HG03108 (cell line): ENCODE results near the gene FNTB.

Experiments
- ATAC-seq: cut with Tn5 transposase; IDR thresholded peaks from one replicate; pipeline ENCODE4 v1.9.1; 2021; ENCODE audit warnings: moderate library complexity; ENCODE audit not compliant: unreplicated experiment

Gene FNTB, protein sequence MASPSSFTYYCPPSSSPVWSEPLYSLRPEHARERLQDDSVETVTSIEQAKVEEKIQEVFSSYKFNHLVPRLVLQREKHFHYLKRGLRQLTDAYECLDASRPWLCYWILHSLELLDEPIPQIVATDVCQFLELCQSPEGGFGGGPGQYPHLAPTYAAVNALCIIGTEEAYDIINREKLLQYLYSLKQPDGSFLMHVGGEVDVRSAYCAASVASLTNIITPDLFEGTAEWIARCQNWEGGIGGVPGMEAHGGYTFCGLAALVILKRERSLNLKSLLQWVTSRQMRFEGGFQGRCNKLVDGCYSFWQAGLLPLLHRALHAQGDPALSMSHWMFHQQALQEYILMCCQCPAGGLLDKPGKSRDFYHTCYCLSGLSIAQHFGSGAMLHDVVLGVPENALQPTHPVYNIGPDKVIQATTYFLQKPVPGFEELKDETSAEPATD

DNA sequence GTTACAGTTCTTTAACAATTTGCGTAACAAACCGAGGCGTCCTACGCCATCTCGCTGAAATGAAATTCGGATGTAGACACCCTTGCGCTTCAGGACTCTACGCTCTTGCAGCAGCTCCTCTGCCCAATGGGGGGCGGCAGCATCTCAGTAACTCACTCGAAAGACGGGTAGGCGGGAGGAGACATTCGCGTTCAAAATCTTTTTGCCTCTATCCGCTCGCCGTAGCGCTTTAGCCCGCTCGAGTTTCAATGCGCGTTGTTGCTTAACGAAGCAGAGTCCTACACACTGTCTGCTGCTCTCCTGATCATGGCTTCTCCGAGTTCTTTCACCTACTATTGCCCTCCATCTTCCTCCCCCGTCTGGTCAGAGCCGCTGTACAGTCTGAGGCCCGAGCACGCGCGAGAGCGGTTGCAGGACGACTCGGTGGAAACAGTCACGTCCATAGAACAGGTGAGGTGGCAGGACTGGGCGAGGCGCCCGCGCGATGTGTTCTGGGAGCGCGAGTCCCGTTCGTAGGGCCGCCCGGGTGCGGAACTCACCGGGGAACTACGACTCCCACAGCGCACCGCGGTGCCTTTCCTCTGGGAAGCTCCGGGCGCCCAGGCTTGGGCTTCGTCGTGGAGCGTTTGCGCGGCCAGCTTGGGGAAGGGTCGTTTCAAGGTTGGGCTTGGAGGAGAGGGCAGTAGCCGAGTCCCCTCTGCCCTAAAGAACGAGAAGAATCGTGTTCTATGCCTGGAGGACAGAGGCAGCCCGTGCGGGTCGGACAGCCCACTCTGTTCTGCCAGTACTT, at the start of gene FNTB:
Gene FNTB (plus strand): TSS at position 248 of the 790 bp plus-strand sequence. CDS start 59 bp downstream, at position 307.
- ATAC-seq: peak; percentile 91

DNA sequence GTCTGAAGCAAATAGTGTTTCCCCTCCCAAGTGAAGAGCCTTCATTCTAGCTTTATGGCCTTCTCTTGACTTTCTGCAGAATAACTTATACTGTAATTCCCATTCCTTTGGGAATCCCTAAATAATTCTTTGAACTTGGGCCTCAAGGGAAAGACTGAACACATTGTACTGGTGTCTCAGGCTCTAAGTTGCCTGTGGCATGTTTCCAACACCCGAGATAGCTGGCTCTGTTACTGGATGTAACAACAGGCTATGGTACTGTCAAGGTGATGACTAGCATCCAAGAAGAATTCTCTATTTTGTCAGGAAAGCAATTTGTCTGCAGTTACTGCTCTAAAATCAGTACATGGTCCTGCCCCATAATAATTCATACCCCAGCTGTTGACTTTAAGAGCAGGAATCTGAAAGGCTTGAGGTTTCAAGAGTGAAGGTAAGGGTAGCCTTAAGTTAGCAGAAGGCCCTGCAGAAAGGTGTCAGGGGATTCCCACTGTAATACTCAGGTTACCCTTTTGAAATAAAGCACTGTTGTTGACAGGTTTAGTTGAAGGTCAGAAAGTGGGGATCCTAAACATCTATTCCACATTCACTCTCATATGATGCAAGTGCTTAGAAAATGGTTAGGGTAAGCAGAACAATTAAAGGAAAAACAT, 49.4 kb upstream of the FNTB start:
- ATAC-seq: no peak

DNA sequence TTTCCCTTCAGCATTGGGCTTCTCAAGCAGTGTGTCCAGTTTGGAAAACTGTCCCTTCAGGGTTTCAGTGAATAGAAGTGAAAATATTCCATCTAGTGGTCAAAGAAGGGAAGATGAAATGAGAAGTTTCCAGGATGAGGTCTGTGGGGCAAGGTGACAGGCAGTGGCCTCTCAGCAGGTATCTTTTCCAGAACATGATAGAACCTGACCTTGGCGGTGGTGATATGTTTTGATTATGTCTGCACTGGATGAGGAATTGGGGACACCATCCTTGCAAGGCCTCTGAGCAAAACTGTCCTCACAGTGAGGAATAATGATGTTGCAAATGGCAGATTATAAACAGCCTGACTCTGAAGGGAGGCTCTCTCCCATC, 48.9 kb upstream of the FNTB start:
- no peak for ATAC-seq

DNA sequence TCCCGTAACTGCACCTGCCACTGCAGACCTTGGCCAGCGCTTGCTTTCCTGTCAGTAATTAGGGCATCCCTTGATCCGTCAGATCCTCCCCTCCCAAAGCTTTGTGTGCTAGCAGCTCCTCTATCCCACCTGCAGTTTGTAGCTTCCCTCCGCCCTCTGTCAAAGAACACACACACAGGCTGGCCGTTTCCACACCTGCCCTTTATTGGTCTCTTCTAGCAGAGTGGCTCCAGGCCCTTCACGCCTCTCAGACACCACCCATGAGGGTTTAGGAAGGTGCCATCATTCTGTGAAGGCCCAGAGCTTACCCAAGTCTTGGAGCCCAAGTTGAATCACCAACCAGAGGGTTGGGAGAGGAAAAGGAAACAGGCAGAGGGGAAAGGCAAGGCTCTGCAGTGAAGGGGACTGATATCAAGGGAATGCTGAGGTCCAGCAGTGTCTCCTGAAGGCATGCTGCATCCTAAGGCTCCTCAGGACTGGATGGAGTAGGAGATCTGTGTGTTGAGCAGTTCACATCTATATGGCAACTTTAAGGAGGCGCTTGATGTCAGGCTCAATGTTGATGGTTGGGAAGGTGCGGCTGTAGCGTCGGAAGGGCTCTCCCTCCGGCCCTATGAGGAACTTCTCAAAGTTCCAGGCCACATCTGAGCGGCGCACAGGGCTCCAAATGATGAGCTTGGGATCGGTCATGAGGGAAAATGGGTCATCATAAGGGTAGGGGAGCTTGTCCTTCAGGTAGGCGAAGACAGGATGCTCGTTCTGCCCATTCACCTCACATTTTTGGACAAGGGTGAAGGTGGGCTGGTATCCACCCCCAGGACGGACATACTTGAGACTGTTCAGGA, 47.5 kb upstream of the FNTB start:
- ATAC-seq: no peak

DNA sequence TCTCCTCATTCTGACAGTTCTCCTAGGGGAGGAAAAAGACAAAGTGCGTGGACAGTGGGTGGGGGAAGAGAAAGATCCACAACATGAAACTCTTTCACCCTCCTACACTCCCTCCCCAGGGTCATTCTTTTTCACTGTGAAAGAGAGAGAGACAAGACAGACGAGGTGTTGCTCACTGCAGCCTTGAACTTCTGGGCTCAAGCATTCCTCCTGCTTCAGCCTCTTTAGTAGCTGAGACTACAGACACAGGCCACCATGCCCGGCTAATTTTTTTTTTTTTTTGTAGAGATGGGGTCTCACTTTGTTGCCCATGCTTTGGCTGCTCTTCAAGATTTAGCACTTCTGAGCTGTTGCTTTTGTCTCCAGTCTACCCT, 46.9 kb upstream of the FNTB start:
- no peak for ATAC-seq

DNA sequence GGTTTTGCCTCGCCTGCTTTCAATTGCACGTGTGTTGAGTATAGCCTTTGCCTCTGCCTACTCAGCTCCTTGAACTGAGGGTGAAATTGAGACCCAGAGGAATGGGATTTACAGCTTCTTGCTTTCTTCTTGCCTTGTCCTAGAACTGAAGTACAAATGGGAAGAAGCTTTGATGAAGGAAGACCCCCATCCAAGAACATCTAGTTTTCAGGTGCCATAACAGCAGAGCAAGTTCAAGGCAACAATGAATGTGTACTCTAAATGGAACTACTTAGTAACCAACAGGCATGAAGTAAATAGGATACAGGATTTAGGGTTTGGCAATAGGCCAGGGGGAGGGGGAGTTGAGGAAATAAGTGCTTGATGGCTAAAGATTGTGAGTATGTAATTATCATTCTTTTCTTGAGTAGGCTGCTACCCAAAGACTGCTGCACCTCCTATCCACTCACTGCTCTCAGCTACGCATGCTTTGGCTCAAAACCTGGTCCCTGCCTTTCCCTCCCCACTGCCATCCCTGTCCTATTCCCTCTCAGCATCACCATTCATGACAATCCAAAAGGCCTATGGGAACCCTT, 46.3 kb upstream of the FNTB start:
- ATAC-seq: no peak

DNA sequence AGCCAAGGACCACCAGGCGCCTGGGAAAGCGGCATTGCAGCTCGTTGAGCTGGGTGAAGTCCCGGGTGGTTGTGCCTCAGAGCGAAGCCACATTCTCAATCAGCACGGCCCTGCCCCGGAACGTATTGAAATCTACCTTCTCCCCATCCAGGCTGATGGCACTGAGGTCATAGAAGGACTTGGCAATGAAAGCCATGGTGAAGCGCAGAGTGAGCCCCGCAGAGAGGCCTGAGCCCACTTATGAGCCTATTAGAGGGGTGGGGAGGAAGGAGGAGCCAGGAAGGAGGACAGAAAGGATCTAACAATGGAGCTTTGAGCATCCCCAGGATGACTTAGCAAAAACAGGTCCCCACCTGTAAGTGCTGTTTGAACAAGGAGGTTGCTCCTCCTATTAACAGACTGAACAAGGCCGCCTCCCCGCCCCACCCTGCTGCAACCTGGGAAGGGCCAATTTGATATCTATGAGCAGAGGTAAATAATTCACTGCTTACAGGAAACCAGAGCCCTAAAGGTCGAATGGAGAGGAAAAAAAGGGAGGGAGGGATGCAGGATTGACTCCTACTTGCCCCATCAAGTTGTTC, 44.1 kb upstream of the FNTB start, which contains the start of gene GPX2:
Gene GPX2 (minus strand): TSS at position 215 of the 581 bp plus-strand sequence. CDS start 19 bp downstream, at position 196.
- ATAC-seq: no peak

DNA sequence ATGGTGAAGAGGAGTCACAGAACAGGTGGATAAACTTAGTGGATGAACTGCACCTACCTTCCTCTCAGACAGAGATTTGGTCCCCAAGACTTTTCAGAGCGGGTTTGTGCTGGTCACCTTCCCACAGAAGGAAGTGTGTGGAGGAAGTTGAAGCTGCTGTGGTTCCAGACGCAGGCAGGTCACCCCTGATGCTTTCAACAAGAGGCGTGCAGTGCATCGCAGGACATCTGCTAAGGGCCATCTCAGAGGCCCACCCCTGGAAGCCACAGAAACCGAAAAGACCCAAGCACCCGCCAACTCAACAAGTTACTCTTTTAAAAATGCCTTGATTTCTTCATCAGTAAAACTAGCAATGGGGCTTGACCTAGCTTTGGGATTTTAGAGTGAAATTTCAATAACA, 43.1 kb upstream of the FNTB start:
- no peak for ATAC-seq

DNA sequence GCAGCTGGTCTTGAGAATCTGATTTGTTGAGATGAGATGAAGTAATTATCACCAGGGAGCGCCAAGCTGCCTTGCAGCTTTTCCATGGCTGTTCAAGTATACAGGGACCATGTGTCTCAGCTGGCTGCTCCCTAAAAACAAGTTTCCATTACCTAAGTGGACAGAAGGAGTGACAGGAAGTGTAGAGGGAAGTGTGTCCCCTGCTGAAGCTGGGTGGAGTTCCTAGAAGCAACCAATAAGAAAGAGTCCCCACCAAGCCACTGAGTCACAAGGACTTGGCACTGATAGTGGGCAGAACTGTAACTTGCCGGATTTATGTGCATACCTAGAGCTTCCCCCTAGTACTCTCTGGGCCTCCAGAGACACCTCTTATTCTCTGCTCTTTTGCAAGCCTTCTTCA, 42.7 kb upstream of the FNTB start:
- no peak for ATAC-seq

DNA sequence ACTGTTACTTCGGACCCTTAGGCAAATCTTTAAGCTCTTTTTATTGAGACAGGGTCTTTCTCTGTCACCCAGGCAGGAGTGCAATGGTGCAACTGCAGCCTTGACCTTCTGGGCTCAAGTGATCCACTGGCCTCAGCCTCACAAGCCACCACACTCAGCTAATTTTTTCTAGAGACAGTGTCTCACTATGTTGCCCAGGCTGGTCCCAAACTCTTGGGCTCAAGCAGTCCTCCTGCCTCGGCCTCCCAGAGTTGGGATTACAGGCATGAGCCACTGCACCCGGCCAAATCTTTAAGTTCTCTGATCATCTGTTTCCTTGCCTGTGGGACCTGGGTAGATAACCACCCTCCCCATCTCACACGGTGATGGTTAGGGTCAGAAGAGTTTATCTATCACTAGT, 41.8 kb upstream of the FNTB start:
- no peak for ATAC-seq

DNA sequence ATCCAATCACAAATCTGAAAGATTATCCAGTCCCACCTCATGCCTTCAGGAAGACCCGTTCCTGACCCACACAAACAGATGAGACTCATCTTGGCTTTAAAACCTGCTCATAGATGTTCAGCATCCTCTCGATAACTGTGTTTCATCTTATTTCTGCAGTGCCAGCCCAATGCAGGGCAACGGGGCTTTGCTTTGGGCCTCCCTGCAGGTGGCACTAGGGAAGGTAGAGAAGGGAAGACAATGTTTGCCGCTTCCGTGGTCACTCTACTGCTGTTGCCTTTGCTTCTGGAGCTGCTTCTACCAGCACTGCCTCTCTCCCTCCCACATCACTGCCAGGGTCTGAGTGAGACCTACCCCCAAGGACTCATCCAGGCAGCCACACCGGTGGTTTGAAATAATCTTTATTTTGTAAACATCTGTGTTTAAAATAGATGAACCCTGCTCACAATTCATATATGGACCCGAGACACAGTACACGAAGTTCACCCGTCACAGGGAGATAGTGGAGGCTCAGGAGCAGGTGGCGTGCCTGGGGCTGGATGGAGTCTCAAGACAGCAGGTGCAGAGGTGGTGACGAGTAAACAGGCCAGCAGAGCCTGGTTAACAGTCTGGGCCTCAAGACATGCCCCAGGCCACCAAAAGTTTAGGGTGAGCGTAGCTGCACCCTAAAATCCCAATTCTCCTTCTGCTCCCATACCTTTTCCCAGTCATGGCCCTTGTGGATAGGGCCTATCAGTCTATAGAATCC, 41.1 kb upstream of the FNTB start:
- ATAC-seq: no peak

DNA sequence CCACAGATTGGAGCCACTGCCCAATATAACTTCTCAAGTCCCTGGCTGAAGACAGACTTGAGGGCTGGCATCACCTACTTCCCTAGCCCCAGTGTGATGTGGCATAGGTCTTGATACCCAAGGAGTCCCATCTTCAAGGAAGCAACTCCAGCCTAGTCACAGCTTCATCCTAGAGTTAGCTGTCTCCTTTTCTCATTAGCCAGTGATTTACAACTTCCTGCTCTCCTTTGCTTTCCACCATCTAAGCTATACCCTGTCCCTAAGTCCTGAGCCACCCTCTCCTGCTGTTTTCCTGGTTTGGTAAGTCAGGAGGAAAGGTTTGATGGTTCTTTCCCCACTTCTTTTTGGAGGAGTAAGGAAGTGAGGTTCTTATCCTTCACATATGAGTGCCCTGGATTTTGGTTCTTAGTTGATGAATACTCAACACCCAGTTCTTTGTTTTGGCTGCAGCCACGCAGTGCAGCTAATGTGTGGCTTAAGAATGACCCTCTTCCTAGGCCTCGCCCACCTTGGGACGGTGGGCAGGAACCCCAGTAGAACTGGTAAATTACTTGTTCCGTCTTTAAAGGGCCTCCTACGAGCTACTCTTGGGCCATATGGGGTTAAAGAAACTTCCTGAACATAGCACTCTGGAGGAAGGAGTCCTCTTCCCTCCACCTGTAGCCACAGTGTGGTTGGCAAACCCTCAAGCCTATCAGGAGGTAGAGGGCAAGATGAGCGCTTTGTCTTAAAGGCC, 40.2 kb upstream of the FNTB start:
- no peak for ATAC-seq

DNA sequence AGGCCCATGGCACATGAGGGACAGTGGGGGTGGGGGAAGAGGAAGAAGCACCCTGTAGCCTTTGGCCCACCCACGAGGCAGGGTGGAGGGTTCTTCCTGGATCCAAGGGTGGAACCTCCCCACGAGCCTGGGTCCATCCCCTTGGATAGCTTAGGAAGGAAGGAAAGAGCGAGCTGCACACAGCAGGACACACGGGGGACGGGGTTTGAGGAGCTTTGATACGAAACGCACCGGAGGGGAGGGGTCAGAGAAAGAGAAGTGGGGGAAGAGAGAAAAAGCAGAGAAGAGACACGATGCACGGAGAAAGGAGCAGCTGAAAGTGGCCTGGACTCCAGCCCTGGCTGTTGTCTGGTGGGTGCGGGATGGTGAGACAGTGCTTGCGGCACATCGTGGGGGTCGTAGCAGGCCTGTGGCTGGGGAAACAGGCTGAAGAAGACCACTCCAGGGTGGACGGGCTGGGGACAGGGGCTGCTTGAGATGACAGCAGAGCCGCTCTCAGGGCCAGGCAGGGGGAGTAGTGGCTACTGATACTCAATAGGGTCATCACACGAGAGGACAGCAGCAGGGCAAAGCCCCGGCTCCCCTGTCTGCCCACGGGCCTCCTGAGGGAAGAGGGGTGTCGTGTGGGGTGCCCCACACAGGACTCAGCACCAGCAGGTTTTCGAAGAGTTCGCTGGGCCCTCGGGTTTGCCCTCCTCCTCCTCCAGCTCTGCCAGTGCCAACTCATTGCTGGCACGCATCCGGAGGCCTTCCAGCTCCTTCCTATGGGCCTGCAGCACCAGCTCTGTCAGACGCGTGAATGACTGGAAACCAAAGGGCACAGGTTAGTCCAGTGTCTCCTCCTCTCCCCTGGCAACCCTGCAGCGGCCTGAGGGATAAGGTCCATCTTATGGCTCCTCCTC, 38.7 kb upstream of the FNTB start:
- no peak for ATAC-seq

DNA sequence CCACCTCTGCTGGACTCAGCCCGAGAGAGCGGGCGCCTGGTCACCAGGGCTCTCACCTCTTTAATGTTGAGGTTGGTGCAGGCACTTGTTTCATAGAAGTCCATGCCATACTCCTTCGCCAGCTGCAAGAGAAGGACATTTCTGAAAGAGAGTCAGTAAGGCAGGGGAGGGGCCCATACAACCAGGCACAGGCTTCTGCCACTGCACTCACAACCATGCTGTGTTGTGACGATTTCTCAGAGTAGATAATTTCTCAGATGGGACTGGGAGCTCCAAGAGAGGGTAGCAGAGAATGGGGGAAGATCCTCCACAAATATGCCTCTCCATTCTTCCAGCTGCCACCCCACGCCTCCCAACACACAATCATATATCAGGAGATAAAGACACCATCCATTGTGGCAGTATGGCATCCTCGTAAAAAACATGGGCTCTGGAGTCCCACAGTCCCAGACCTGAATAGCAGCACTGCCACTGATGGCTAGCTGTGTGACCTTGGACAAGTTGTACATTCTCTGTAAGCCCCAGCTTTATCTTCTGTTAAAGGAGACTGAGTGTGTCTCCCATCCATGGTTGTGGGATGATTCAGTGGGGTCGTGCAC, 38.0 kb upstream of the FNTB start:
- no peak for ATAC-seq

DNA sequence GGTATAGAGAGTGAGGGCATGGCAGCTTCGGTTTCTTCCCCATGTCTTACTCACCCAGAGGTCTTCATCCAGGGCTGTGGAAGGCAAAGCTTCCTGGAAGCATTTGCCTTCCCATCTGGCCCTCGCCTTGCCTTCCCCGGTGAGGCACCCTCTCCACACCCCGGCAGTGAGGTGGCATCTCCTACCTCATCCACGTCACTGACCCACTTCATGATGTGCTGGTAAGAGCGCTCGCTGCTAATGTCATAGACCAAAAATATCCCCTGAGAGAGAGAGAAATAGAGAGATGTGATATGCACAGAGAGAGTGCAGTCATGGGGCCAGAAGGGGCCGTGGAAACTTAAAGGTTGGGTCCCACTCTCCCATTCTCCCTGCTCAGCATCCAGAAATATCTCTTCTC, 35.8 kb upstream of the FNTB start:
- ATAC-seq: no peak

DNA sequence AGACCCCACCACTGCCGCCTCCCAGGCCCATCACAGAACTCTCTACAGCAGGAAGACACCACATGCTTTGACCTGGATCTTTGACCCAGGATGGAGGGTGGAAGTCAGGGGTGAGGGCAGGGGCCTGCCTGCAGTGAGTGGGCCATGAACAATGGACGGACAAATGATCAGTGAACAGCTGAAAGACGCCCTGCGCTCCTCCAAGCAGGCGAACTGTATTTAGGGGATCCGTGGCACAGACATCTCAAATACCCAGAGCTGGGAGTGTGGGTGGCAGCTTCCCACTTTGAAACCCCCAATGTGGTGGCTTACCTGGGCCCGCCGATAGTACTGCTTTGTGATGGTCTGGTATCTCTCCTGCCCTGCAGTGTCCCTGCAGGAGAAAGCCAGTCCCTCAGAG, 35.4 kb upstream of the FNTB start:
- no peak for ATAC-seq

DNA sequence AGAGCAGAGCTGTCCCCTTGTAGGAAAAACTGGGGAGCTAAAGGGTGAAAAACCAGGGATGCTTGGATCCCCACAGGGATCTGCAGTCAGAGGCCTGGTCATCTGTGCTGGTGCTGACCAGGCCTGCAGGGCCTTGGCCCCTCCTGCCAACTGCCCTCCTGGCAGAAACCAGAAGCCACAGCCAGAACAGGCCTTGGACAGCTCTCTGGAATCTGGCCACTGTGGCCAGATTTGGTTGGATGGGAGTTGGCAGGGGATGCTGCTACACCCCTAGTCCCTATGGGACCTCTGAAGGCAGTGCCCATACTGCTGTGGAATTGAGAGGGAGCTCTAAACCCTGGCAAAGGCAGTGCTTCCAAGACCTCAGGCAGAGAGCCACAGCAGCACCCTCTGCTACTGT, 35.0 kb upstream of the FNTB start:
- no peak for ATAC-seq
